CD4-positive, alpha-beta T cell treated with Interleukin-2 at 100 ng/mL for 4 hours (primary cell): ENCODE results near the gene THOC6.
"Not testable (repeated sequence)": the region's sequence is repeated elsewhere in the genome, so short reads cannot be mapped to it uniquely, and the experiment has no call there.

Experiments used
- DNase-seq: peaks from one replicate; pipeline ENCODE4 v3.0.0-alpha.2; 2020; ENCODE audit warnings: low spot score

Gene THOC6

DNA sequence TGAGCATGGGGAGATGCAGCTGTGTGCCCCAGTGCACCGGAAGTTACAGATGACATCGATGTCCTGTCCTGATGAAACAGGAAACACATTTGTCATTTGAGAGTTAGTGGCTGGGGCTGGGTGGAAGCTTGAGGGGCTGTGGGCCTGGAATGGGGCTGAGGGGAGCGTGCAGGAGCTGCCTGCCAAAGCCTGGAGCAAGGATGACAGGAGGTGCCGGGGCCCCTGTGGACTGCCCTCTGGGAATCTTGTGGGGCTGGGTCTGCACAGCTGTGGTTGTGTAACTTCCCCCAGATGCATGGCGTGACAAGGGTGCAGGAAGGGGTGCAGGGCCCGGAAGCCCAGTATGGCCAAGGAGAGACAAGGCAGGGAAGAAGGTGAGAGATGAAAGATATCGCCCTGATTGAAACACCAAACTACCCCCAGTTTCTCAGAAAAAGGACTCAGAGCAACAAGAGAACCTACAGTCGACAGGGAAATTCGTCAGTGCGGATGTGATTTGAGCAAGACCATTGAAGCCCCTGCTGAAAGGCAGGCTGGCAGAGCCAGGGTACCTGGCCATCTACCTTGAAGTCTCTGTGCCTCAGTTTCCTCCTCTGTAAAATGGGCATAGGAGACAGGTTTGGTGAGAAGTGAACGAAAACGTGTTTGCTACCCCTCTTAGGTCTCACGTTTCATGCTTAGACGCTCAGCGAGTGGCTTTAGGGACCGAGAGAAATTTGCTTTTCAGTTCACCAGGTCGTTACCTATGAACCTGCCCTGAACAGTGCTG lies 31.3 kb downstream of the THOC6 start:
- no peak for DNase-seq

DNA sequence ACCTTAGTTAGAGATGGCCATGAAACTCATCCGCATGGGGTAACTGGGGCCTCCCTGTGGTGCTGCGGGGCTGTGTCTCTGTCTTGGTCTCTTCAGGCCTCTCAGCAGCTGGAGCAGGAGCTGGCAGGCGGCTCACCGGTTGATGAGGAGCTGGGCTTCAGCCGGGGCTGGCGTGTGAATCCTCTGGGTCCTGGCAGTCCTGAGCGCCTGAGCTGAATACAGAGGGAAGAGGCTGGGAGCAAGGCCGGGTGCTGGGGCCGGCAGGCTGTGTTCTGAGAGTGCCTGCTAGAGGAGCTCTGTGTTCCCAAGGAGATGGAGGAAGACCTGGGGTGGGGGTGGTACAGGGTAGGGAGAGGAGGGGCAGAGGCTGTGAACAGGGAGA lies 31.9 kb downstream of the THOC6 start:
- not testable (repeated sequence) for DNase-seq

DNA sequence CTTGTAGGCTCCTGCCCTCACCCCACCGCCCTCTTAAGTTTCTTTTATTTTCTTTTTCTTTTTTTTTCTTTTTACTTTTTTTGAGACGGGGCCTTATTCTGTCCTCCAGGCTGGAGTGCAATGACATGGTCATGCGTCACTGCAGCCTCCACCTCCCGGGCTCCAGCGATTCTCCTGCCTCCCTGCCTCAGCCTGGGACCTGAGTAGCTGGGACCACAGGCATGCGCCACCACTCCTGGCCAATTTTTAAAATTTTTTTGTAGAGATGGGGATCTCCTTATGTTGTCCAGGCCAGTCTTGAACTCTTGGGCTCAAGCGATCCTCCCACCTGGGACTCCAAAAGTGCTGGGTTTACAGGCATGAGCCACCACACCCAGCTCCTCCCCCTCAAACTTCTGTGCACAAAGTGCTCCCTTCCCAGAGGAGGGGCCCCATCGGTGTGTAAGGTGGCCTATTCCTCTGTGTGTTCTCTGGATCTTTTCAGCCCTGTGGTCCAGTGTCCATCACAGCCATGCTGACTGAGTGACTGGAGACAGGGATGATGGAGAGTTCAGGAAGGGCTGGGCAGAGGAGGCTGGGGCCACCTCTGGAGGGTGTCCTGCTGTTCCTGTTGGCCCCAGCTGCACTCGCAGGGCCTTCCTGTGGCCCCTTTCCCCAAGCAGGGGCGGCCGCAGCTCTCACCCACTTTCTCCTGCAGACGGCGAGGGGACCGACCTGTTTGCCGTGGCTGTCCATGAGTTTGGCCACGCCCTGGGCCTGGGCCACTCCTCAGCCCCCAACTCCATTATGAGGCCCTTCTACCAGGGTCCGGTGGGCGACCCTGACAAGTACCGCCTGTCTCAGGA lies 32.7 kb downstream of the THOC6 start:
- no peak for DNase-seq

DNA sequence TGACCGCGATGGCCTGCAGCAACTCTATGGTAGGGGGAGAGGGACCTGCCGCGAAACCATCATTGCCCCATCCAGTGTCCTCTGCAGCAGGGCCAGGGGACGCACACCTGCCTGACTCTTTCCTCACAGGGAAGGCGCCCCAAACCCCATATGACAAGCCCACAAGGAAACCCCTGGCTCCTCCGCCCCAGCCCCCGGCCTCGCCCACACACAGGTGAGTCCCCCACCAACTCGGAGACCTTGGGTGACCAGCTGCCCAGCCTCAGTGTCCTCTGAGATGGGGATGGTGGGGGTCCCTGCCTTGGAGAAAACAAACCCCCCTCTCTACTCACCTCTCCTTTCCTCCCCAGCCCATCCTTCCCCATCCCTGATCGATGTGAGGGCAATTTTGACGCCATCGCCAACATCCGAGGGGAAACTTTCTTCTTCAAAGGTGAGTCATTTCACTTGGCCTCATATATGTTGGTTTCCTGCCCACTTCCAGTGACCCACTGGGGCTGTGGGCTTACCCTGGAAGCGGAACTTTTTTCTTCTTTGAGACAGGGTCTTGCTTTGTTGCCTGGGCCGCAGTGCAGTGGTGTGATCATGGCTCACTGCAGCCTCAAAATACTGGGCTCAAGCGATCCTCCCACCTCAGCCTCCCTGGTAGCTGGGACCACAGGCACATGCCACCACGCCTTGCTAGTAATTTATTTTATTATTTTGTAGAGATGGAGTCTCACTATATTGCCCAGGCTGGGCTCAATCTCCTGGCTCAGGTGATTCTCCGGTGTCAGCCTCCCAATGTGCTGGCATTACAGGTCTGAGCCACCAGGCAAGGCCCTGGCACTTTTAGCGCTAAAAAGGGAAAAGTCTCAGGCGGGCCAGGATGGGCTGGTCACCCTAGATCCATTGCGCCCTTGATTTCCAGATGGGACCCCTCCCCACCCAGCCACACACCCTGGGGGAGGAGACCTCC lies 33.6 kb downstream of the THOC6 start:
- no peak for DNase-seq

DNA sequence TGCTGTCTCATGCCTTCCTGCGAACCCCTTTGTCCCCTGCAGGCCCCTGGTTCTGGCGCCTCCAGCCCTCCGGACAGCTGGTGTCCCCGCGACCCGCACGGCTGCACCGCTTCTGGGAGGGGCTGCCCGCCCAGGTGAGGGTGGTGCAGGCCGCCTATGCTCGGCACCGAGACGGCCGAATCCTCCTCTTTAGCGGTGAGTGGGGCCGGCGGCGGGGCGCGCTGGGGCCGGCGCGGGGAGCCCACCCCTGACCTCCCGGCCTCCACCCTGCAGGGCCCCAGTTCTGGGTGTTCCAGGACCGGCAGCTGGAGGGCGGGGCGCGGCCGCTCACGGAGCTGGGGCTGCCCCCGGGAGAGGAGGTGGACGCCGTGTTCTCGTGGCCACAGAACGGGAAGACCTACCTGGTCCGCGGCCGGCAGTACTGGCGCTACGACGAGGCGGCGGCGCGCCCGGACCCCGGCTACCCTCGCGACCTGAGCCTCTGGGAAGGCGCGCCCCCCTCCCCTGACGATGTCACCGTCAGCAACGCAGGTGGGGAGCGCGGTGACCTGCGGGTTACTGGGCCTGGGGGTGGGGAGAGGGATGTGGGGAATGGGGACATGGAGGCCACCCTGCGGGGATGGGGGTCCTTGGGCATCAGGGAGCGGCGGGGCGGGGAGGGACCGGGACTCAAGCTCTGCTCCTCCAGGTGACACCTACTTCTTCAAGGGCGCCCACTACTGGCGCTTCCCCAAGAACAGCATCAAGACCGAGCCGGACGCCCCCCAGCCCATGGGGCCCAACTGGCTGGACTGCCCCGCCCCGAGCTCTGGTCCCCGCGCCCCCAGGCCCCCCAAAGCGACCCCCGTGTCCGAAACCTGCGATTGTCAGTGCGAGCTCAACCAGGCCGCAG lies 34.5 kb downstream of the THOC6 start:
- DNase-seq, result peak; percentile 49

DNA sequence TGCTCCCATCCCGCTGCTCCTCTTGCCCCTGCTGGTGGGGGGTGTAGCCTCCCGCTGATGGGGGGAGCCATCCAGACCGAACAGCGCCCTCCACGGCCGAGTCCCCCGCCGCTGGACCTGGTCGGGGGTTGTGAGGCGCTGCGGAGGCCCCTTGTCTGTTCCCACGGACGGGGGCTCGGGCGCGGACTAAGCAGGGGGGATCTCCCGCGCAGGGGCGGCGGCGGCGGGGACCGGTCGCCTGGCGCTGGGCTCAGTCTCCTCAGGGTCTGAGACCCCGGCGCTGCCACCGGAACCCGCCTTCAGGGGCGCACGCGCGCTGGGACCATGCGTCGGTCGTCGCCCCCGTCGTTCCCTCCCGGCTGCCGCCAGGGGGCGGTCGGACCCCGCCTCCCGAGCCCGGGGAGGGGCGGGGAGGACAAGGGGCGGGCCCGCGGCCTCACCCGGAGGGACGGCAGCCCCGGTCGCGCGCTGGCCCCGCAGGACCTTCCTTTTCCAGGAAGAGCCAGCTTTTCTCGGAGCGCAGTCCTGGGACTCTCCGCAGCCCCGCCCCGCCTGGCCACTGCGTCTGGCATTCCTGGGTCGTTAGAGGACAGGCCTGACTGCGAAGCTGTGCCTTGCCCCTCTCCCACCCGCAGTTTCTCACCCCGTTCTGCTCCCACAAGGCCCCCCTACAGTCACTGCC lies 35.3 kb downstream of the THOC6 start:
- peak; percentile 88 for DNase-seq

DNA sequence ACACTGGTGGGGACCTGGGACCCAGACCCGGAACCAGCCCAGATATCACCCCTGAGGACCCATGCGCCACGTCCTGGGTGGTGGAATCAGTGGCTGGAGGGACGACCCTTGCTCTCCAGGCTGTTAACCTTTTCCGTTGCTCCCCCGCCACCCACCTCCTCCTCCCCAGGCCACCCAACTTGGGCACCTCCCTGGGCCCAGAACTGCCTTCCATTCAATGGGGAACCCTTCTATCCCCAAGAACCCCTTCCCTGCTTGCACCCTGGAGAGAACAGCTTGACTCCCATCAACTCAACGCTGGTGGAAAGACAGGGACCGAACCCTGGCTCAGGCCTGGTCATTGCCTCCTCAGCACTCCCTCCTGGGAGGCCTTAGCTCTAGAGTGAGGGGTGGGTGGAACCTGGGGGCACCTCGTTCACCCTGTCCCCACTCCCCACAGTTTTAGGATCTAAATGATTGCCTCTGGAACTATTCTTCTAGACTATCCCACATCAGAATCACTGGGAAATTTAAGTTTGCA lies 35.9 kb downstream of the THOC6 start:
- no peak for DNase-seq

DNA sequence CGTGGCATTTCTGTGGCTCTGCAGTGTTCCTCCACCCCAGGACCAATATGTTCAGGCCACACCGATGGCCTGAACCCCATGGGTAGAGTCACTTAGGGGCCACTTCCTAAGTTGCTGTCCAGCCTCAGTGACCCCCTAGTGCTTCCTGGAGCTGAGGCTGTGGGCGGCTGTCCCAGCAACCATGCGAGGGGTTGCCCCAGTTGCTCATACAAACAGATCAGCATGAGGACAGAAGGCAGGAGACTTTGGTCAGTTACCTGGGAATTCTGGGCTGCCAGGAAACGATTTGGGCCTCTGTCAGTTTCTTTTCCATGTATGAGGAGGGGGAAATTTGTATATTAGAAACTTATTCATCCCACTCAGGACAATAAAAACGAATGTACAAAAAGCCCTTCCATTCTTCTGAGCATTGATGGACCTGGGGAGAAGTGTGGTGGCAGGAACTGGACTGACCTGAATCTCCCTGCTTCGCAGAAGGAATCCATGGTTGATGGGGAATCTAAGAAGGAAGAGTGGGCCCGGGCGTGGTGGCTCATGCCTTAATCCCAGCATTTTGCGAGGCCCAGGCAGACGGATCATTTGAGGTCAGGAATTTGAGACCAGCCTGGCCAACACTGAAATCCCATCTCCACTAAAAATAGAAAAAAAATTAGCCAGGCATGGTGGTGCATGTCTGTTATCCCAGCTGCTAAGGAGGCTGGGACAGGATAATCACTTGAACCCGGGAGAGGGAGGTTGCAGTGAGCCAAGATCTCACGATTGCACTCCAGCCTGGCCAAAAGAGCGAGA lies 36.7 kb downstream of the THOC6 start:
- no peak for DNase-seq

DNA sequence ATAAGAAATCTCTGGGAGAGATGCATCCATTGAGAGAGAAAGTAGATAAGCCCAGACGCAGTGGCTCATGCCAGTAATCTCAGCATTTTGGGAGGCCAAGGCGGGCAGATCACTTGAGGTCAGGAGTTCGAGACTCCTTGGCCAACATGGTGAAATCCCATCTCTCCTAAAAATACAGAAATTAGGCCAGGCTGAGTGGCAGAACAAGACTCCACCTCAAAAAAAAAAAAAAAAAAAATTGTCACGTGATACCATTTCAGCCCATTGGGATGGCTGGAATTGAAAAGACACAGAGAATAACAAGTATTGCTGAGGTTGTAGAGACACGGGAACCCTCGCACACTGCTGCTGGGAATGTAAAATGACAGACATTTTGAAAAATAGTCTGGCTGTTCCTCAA lies 38.7 kb downstream of the THOC6 start:
- no peak for DNase-seq

DNA sequence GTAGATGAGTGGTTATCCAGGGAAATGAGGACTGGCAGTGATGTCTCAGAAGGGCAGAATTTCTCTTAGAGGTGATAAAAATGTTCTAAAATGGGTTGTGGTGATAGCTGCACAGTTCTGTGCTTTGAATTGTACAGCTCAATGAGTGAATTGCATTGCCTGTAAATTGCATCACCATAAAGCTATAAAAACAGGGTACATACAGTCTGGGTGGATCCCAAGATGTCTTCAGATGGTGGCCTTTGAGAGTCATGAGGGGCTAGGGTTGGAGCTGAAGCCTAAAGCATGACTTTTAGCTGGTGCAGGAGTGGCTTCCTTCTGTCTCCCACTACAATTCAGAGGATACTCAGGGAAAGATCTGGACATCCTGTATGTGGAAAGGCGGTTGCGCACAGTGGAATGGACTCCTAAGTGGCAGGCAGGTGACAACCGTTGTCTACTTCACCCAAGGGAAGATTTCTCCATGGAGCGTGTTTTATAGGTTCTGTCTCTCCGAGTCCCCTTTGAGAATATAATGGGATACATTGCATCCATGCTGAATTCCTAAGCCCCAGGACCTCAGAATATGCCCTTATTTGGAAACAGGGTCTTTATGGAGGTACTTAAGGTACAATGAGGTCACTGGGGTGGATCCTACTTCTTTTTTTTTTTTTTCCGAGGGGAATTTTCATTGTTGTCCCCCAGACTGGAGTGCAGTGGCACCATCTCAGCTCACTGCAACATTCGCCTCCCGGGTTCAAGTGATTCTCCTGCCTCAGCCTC lies 40.0 kb downstream of the THOC6 start:
- DNase-seq, result no peak

DNA sequence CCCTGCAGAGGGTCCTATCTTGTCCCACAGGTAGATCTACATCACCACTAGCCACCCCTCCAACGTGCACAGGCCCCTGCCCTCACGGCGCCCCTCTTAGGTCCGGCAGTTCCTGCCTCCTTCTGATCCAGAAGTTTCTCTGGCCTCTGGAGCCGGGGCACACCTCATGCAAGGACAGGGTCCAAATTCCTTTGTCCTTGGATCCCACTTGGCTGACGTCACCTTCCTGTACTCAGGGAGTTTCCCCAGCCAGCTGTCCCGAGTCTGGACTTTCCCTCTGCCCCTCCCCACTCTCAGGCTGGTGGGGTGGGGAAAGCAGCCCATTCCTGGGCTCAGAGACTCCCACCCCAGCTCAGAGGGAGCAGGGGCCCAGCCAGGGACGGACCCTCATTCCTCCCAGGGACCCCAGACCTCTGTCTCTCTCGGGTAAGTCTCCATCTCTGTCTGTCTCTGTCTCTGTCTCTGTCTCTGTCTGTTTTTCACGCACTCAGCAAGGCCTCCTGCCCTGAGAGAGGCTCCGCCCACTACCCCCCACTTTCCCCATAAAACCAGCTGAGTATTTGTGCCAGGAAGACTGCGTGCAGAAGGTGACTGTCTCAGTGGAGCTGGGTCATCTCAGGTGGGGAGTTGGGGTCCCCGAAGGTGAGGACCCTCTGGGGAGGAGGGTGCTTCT lies 41.4 kb downstream of the THOC6 start, which contains the start of gene IL32:
Gene IL32 (plus strand): TSS at position 572 of the 673 bp plus-strand sequence. CDS start 172 bp downstream, outside the sequence.
- peak; percentile 82 for DNase-seq

DNA sequence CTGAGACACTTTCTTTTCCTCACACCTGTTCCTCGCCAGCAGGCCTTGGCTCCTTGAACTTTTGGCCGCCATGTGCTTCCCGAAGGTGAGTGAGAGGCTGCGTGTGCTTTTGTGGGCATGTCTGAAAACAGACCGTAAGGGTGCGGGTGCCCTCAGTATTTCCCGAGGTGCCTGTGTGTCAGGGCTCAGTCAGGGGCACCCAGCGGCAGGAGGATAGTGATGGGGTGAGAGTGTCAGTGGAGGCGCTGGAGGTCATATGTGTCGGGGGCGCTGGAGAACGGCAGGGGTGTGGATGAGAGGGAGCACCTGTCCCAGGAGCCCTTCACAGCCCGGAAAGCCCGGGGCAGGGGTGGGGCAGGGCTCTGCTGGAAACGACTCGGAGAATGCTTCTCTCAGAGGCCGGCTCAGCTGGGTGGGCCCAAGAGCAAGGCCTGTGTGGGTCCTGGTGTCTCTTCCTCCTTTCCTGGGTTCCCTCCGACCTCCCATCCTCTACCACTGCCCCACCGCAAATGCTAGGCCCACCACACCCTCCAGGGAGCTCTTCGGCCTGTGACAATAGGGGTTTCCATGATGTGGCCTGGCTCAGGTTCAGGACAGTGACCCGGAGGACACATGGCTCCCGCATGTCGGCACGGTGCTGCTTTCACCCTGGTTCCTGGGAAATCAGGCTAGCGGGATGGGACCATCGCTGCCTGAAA lies 42.1 kb downstream of the THOC6 start:
- DNase-seq, result no peak

DNA sequence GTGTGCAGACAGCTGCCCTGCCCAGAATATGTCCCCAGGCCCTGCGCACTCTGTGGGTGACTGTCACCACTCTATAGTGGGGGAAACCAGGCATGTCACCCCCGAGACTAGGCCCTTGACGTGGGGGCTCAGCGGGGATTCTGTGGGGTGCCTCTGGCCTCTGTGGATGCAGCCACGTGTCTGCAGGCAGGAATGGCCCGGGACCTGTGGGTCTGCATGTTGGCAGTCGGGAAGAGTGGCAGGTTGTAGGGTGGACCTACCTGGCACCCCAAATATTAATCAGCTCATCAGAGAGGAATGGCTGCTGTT lies 42.6 kb downstream of the THOC6 start:
- no peak for DNase-seq

DNA sequence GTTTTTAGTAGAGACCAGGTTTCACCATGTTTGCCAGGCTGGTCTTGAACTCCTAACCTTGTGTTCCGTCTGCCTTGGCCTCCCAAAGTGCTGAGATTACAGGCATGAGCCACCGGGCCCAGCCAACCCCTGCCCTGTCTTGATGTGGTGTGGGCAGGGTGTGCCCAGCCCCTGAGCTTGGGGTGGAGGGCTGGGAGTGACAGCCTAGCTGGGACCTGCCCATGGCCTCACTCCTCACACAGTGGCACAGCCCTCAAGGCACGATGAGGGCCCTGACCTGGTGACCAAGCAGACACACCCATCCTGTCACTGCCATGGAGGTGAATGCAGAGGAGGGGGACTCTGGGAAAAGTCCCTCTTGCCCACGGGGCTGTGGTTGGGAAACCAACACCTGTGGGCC lies 44.7 kb downstream of the THOC6 start:
- DNase-seq, result no peak

DNA sequence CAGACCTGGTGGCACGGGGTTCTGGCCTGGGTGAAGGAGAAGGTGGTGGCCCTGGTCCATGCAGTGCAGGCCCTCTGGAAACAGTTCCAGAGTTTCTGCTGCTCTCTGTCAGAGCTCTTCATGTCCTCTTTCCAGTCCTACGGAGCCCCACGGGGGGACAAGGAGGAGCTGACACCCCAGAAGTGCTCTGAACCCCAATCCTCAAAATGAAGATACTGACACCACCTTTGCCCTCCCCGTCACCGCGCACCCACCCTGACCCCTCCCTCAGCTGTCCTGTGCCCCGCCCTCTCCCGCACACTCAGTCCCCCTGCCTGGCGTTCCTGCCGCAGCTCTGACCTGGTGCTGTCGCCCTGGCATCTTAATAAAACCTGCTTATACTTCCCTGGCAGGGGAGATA lies 45.3 kb downstream of the THOC6 start:
- DNase-seq, result not testable (repeated sequence)

DNA sequence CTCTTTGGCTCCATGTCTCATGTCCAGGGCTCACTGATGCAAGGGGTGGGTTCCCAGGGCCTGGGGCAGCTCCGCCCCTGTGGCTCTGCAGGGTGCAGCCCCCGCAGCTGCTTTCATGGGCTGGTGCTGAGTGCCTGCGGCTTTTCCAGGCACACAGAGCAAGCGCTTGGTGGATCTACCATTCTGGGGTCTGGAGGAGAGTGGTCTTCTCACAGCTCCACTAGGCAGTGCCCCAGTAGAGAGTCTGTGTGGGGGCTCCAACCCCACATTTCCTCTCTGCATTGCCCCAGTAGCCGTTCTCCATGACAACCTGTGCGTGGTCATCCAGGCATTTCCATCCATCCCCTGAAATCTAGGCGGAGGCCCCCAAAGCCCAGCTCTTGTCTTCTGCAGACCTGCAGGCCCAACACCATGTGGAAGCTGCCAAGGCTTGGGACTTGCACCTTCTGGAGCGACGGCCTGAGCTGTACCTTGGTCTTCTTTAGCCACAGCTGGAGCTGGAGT lies 46.8 kb downstream of the THOC6 start:
- no peak for DNase-seq

DNA sequence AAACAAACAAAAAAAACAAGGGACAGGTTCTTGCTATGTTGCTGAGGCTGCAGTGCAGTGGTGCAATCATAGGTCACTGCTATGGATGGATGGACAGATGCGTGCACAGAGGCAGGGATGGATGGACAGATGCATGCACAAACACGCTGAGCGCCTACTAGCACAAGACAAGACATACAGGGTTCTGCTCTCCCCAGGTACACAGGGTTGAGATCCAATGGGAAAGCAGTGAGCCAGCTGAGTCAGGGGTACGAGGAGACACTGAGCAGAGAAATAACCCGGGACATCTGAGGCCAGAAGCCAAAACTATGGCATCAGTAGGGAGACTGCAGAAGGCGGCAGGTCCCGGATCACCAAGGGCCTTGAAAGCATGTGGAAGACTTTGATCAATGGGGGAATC lies 47.8 kb downstream of the THOC6 start:
- no peak for DNase-seq
